GM18508 (cell line): Measurements from ENCODE around the gene MAGIX.
"Not testable (repeated sequence)": the region's sequence is repeated elsewhere in the genome, so short reads cannot be mapped to it uniquely, and the experiment has no call there.

Source experiments
- ATAC-seq: cut with Tn5 transposase; IDR thresholded peaks from one replicate; pipeline ENCODE4 v1.9.1; 2021; ENCODE audit warnings: moderate number of reproducible peaks; ENCODE audit not compliant: insufficient read depth, unreplicated experiment

The MAGIX gene

GRCh38 chrX:49155900-49156837 lies 6.4 kb upstream of the MAGIX start:
- ATAC-seq = peak; percentile 57

GRCh38 chrX:49157194-49157593 lies 5.4 kb upstream of the MAGIX start:
- ATAC-seq = no peak

- no peak for ATAC-seq
Observed at GRCh38 chrX:49160908-49161307, 1.6 kb upstream of the MAGIX start.

GRCh38 chrX:49161632-49162031 lies 926 bp upstream of the MAGIX start:
- ATAC-seq = no peak

GRCh38 chrX:49163555-49164419 lies 1.2 kb downstream of the MAGIX start:
- ATAC-seq = no peak

GRCh38 chrX:49164589-49165360 lies 2.2 kb downstream of the MAGIX start:
- no peak for ATAC-seq

- ATAC-seq = no peak
Observed at GRCh38 chrX:49165901-49166881, 3.6 kb downstream of the MAGIX start.

GRCh38 chrX:49166914-49167739 lies 4.6 kb downstream of the MAGIX start:
- no peak for ATAC-seq

GRCh38 chrX:49167740-49168108 lies 5.2 kb downstream of the MAGIX start:
- no peak for ATAC-seq

- no peak for ATAC-seq
Observed at GRCh38 chrX:49171752-49172279, 9.3 kb downstream of the MAGIX start, which contains the start of gene PLP2. Gene PLP2, plus strand, starts transcription at chrX:49171898. Its CDS starts 103 bp downstream, at chrX:49172001.

- ATAC-seq = no peak
Observed at GRCh38 chrX:49172280-49172780, 9.8 kb downstream of the MAGIX start.

GRCh38 chrX:49173544-49173943 lies 11.0 kb downstream of the MAGIX start:
- not testable (repeated sequence) for ATAC-seq

- ATAC-seq = no peak
Observed at GRCh38 chrX:49174723-49175122, 12.2 kb downstream of the MAGIX start.

- ATAC-seq = no peak
Observed at GRCh38 chrX:49175435-49176274, 13.1 kb downstream of the MAGIX start.

- no peak for ATAC-seq
Observed at GRCh38 chrX:49176421-49177326, 14.1 kb downstream of the MAGIX start.

GRCh38 chrX:49177338-49177833 lies 14.8 kb downstream of the MAGIX start:
- ATAC-seq = no peak
